D721Med (cell line): ENCODE results near the gene CDK4.

Experiments
- DNase-seq: peaks from one replicate; pipeline ENCODE4 v3.0.0; 2011; ENCODE audit warnings: low spot score; ENCODE audit not compliant: insufficient read length
- FAIRE-seq: peaks from 2 replicates; lab custom pipeline; 2011; peaks lifted over from hg19 to GRCh38; lab: Jason Lieb, UNC
- CTCF ChIP-seq: IDR thresholded peaks from 2 replicates; pipeline ENCODE4 v1.5.1; 2012; ENCODE audit warnings: mild to moderate bottlenecking, control low read depth; ENCODE audit not compliant: insufficient read depth; ENCODE audit errors: missing control alignments

The CDK4 gene

GRCh38 chr12:57741844-57742738, 10.0 kb downstream of the CDK4 start:
- no peak for DNase-seq
- no peak for TF ChIP-seq CTCF
- no peak for FAIRE-seq

GRCh38 chr12:57741413-57741789, 10.7 kb downstream of the CDK4 start:
- DNase-seq (no peak), FAIRE-seq (no peak)
- no peak for TF ChIP-seq CTCF

- FAIRE-seq, result no peak
Measured at GRCh38 chr12:57740656-57741412, 11.3 kb downstream of the CDK4 start.

GRCh38 chr12:57739914-57740538, 12.1 kb downstream of the CDK4 start:
- no peak for DNase-seq
- no peak for TF ChIP-seq CTCF
- no peak for FAIRE-seq

More at GRCh38 chr12:57740656-57741412, 11.3 kb downstream of the CDK4 start:
- DNase-seq, result no peak
- TF ChIP-seq CTCF, result no peak

GRCh38 chr12:57739387-57739786, 12.7 kb downstream of the CDK4 start:
- no peak for TF ChIP-seq CTCF
- no peak for DNase-seq
- FAIRE-seq, result no peak

GRCh38 chr12:57738661-57739237, 13.4 kb downstream of the CDK4 start, which contains the start of gene AGAP2:
AGAP2 (minus strand) TSS chr12:57738742; CDS start chr12:57738246, 496 bp downstream.
- FAIRE-seq (no peak), DNase-seq (peak; percentile 78)
- no peak for TF ChIP-seq CTCF
